ENCODE measurements around the gene NUTM2G.
"Not testable (repeated sequence)": the region's sequence is repeated elsewhere in the genome, so short reads cannot be mapped to it uniquely, and the experiment has no call there.

NUTM2G gene, protein sequence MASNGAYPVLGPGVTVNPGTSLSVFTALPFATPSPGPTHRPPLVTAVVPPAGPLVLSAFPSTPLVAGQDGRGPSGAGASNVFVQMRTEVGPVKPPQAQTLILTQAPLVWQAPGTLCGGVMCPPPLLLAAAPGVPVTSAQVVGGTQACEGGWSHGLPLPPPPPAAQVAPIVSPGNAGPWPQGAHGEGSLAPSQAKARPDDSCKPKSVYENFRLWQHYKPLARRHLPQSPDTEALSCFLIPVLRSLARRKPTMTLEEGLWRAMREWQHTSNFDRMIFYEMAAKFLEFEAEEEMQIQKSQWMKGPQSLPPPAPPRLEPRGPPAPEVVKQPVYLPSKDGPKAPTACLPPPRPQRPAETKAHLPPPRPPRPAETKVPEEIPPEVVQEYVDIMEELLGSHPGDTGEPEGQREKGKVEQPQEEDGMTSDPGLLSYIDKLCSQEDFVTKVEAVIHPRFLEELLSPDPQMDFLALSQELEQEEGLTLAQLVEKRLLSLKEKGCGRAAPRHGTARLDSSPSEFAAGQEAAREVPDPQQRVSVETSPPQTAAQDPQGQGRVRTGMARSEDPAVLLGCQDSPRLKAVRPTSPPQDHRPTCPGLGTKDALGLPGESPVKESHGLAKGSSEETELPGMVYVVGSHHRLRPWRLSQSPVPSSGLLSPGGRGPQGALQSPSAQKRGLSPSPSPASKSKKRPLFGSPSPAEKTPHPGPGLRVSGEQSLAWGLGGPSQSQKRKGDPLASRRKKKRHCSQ

GRCh38 chr9:96928543-96928942, at the start of gene NUTM2G:
NUTM2G (plus strand) TSS chr9:96928843; CDS start chr9:96929025, 182 bp downstream.
- H3K27ac ChIP-seq (ENCODE audit: low read depth, low read length); H3K27me3 ChIP-seq (ENCODE audit: control insufficient read depth, insufficient read depth, low read length); H3K9me3 ChIP-seq (ENCODE audit: control insufficient read depth, insufficient read depth, low read length); H3K36me3 ChIP-seq (ENCODE audit: control insufficient read depth, insufficient read depth, low read length); H3K4me3 ChIP-seq (ENCODE audit: low read depth, low read length); H3K9ac ChIP-seq (ENCODE audit: low read depth, low read length); H3K4me1 ChIP-seq (ENCODE audit: control insufficient read depth, insufficient read depth, low read length): not testable (repeated sequence)

DNA sequence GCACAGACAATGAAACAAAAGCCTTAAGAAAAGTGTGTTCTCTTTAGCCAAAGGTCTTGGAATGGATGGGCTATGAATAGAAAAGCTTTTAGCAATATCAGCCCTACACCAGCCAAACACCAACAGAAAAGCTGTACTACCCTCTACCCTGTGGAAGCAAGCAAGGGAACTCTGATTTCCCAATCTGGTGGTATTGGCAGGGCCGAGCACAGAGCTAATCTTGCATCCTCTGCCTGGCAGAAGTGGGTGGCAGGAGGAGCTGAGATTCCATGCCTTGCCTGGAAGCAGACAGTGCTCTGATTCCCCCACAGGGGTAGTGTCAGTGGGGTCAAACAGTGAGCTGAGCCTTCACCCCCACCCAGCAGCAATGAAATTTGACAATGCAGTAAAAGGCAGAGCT, 44.7 kb upstream of the NUTM2G start:
- no peak overlapping the region for H3K9ac ChIP-seq (ENCODE audit: low read depth, low read length)
- no peaks in the 10 kb centered on the region for H3K27me3 ChIP-seq (ENCODE audit: control insufficient read depth, insufficient read depth, low read length)
- H3K9me3 ChIP-seq (ENCODE audit: control insufficient read depth, insufficient read depth, low read length): no peaks in the 10 kb centered on the region
- H3K4me1 ChIP-seq (ENCODE audit: control insufficient read depth, insufficient read depth, low read length): no peaks in the 10 kb centered on the region
- no peaks in the 10 kb centered on the region for H3K36me3 ChIP-seq (ENCODE audit: control insufficient read depth, insufficient read depth, low read length)
- no peak overlapping the region for H3K27ac ChIP-seq (ENCODE audit: low read depth, low read length)
- H3K4me3 ChIP-seq (ENCODE audit: low read depth, low read length): no peak overlapping the region

DNA sequence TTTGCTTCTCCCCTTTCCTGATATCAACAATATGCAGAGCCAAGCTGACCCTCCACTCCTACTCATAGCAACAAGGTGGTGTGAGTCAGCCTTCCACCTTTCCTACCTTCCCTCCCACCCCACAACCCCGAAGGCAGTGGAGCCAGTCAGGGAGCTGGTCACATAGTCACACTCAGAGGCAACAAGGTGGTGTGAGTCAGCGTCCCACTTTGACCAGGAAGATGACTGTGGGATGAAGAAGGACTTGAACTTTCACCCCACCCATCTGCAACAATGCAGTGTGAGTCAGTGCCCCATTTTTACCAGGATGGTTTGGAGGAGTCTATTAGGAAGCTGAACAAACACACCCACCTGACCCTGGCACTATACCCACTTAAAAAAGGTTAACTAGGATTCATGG, 44.2 kb upstream of the NUTM2G start:
- Histone ChIP-seq H3K4me3 (ENCODE audit: low read depth, low read length) (no peak overlapping the region), H3K27me3 (ENCODE audit: control insufficient read depth, insufficient read depth, low read length) (no peaks in the 10 kb centered on the region), H3K9me3 (ENCODE audit: control insufficient read depth, insufficient read depth, low read length) (no peaks in the 10 kb centered on the region), H3K4me1 (ENCODE audit: control insufficient read depth, insufficient read depth, low read length) (no peaks in the 10 kb centered on the region), H3K36me3 (ENCODE audit: control insufficient read depth, insufficient read depth, low read length) (no peaks in the 10 kb centered on the region), H3K9ac (ENCODE audit: low read depth, low read length) (no peak overlapping the region), H3K27ac (ENCODE audit: low read depth, low read length) (no peak overlapping the region)

- Histone ChIP-seq H3K27ac (ENCODE audit: low read depth, low read length) (no peak overlapping the region), H3K36me3 (ENCODE audit: control insufficient read depth, insufficient read depth, low read length) (no peaks in the 10 kb centered on the region), H3K9me3 (ENCODE audit: control insufficient read depth, insufficient read depth, low read length) (no peaks in the 10 kb centered on the region), H3K9ac (ENCODE audit: low read depth, low read length) (no peak overlapping the region), H3K4me3 (ENCODE audit: low read depth, low read length) (no peak overlapping the region), H3K4me1 (ENCODE audit: control insufficient read depth, insufficient read depth, low read length) (no peaks in the 10 kb centered on the region), H3K27me3 (ENCODE audit: control insufficient read depth, insufficient read depth, low read length) (no peaks in the 10 kb centered on the region)
These were observed 43.2 kb upstream of the NUTM2G start for GRCh38 chr9:96885424-96885823.

- Histone ChIP-seq H3K27me3 (ENCODE audit: control insufficient read depth, insufficient read depth, low read length) (no peaks in the 10 kb centered on the region), H3K36me3 (ENCODE audit: control insufficient read depth, insufficient read depth, low read length) (no peaks in the 10 kb centered on the region), H3K9me3 (ENCODE audit: control insufficient read depth, insufficient read depth, low read length) (no peaks in the 10 kb centered on the region), H3K9ac (ENCODE audit: low read depth, low read length) (no peak overlapping the region), H3K4me1 (ENCODE audit: control insufficient read depth, insufficient read depth, low read length) (no peaks in the 10 kb centered on the region), H3K4me3 (ENCODE audit: low read depth, low read length) (no peak overlapping the region), H3K27ac (ENCODE audit: low read depth, low read length) (no peak overlapping the region)
These were observed 40.1 kb upstream of the NUTM2G start for GRCh38 chr9:96888591-96888990.

DNA sequence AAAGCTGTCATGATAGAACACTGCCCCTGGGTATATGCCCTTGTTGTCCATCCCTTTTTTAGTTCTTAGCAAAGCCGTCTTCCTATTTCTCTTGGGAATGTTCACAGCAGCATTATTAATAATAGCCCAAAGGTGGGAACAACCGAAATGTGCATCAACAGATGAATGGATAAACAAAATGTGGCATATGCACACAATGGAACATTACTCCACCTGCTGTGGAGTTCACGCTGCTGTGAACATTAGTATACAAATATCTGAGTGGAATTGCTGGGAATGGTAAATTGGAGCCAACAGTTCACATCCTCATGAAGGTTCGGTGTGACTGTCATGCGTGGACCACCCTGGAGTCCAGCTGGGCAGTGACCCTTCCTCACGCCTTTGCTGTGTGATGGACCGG, 36.5 kb upstream of the NUTM2G start:
- no peaks in the 10 kb centered on the region for H3K4me1 ChIP-seq (ENCODE audit: control insufficient read depth, insufficient read depth, low read length)
- no peaks in the 10 kb centered on the region for H3K36me3 ChIP-seq (ENCODE audit: control insufficient read depth, insufficient read depth, low read length)
- H3K27me3 ChIP-seq (ENCODE audit: control insufficient read depth, insufficient read depth, low read length): no peaks in the 10 kb centered on the region
- H3K9ac ChIP-seq (ENCODE audit: low read depth, low read length): no peak overlapping the region
- no peaks in the 10 kb centered on the region for H3K9me3 ChIP-seq (ENCODE audit: control insufficient read depth, insufficient read depth, low read length)
- no peak overlapping the region for H3K4me3 ChIP-seq (ENCODE audit: low read depth, low read length)
- no peak overlapping the region for H3K27ac ChIP-seq (ENCODE audit: low read depth, low read length)

- H3K27me3 ChIP-seq (ENCODE audit: control insufficient read depth, insufficient read depth, low read length); H3K9ac ChIP-seq (ENCODE audit: low read depth, low read length); H3K9me3 ChIP-seq (ENCODE audit: control insufficient read depth, insufficient read depth, low read length); H3K4me3 ChIP-seq (ENCODE audit: low read depth, low read length); H3K27ac ChIP-seq (ENCODE audit: low read depth, low read length); H3K4me1 ChIP-seq (ENCODE audit: control insufficient read depth, insufficient read depth, low read length); H3K36me3 ChIP-seq (ENCODE audit: control insufficient read depth, insufficient read depth, low read length): not testable (repeated sequence)
These were observed 28.6 kb upstream of the NUTM2G start for GRCh38 chr9:96900010-96900409.

GRCh38 chr9:96904947-96905722, 23.5 kb upstream of the NUTM2G start:
- not testable (repeated sequence) for H3K27me3 ChIP-seq (ENCODE audit: control insufficient read depth, insufficient read depth, low read length); H3K4me1 ChIP-seq (ENCODE audit: control insufficient read depth, insufficient read depth, low read length); H3K36me3 ChIP-seq (ENCODE audit: control insufficient read depth, insufficient read depth, low read length); H3K9ac ChIP-seq (ENCODE audit: low read depth, low read length); H3K27ac ChIP-seq (ENCODE audit: low read depth, low read length); H3K4me3 ChIP-seq (ENCODE audit: low read depth, low read length); H3K9me3 ChIP-seq (ENCODE audit: control insufficient read depth, insufficient read depth, low read length)

- H3K9ac ChIP-seq (ENCODE audit: low read depth, low read length); H3K4me1 ChIP-seq (ENCODE audit: control insufficient read depth, insufficient read depth, low read length); H3K36me3 ChIP-seq (ENCODE audit: control insufficient read depth, insufficient read depth, low read length); H3K4me3 ChIP-seq (ENCODE audit: low read depth, low read length); H3K27me3 ChIP-seq (ENCODE audit: control insufficient read depth, insufficient read depth, low read length); H3K27ac ChIP-seq (ENCODE audit: low read depth, low read length); H3K9me3 ChIP-seq (ENCODE audit: control insufficient read depth, insufficient read depth, low read length): not testable (repeated sequence)
These were observed 20.2 kb upstream of the NUTM2G start for GRCh38 chr9:96908479-96908878.

DNA sequence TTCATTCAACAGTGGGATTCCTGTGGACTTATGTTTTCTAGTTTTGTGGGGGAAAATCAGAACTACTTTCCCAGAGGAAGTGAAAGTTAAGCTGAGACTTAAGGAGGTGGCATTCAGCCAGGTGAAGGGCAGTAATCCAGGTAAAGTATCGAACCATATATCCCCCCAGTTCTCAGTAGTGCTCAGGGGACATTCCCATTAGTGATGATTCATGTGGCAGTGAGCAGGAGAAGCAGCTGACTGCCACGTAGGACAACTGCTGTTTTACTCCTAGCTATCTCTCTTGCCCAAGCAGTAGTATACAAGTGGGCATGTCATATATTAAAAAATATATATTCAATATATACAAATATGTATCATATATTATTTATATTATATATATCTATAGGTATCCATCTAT, 13.1 kb upstream of the NUTM2G start:
- not testable (repeated sequence) for H3K4me3 ChIP-seq (ENCODE audit: low read depth, low read length); H3K9ac ChIP-seq (ENCODE audit: low read depth, low read length); H3K9me3 ChIP-seq (ENCODE audit: control insufficient read depth, insufficient read depth, low read length); H3K27ac ChIP-seq (ENCODE audit: low read depth, low read length); H3K36me3 ChIP-seq (ENCODE audit: control insufficient read depth, insufficient read depth, low read length); H3K27me3 ChIP-seq (ENCODE audit: control insufficient read depth, insufficient read depth, low read length); H3K4me1 ChIP-seq (ENCODE audit: control insufficient read depth, insufficient read depth, low read length)

DNA sequence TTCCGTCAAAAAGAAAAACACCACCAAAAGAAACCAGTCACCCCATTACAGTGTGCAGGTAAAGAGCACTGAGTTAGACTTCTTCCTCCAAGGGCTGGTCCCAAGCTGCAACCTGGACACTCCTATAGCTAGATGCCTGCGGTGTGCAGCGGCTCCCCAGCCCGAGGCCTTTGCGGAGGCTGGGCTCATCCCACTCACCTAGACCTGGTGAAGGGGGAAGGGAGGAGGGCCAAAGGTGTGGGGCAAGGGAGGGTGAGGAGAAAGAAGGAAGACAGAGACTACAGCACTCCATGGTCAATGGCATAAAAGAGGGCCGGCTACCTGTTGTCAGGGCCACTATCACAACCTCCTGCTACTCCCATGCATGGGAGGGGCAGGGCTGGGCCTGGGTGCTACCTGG, 12.1 kb upstream of the NUTM2G start:
- not testable (repeated sequence) for H3K9ac ChIP-seq (ENCODE audit: low read depth, low read length); H3K9me3 ChIP-seq (ENCODE audit: control insufficient read depth, insufficient read depth, low read length); H3K4me3 ChIP-seq (ENCODE audit: low read depth, low read length); H3K36me3 ChIP-seq (ENCODE audit: control insufficient read depth, insufficient read depth, low read length); H3K27me3 ChIP-seq (ENCODE audit: control insufficient read depth, insufficient read depth, low read length); H3K27ac ChIP-seq (ENCODE audit: low read depth, low read length); H3K4me1 ChIP-seq (ENCODE audit: control insufficient read depth, insufficient read depth, low read length)

Measured in HUES48 (cell line).